GM21423 (cell line): Measurements from ENCODE around the gene SDC3.

Source experiments
- ATAC-seq: cut with Tn5 transposase; IDR thresholded peaks from one replicate; pipeline ENCODE4 v1.9.1; 2021; ENCODE audit warnings: mild to moderate bottlenecking, moderate library complexity; ENCODE audit not compliant: unreplicated experiment

Gene SDC3

GRCh38 chr1:30855686-30856259 is 52.8 kb downstream of the SDC3 start:
- ATAC-seq: no peak

DNA sequence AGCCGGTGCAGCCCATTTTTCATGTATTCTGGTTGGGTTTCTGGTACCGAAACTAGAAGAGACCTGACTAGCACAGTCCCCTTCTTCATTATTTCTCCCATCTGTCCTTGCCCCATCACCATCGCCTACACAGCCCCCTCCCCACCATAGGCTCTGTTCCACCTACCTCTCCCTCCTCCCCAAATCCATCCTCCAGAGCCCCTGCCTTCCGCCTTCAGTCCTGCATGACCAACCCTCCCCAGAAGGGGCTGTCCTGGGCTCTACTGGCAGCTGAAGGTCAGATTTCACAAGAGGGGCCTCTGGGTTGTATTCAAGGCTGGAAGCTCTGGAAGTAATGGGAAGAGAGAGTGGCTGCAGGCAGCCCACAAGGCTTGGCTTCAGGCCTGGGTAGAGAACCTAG is 55.2 kb downstream of the SDC3 start:
- ATAC-seq: no peak

DNA sequence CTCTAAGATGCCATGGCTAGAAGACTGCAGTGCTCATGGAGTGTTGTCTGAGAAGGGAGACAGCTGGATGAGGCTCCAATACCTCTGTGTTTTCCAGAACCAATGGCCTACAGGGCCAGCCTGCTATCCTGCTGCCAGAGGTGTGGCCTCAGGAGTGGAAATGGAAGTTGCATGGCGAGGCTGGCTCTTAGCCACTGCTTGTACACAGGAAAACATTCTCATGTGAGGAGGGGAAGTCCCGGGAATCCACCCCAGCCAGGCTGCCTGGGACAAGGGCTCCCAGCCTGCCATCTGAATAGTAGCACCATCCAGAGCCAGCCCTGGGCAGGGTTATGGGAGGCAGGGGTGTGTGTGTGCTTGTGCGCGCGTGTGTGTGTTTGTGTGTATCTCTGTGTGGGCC is 56.5 kb downstream of the SDC3 start:
- no peak for ATAC-seq

- no peak for ATAC-seq
Measured at GRCh38 chr1:30851286-30851685, 57.3 kb downstream of the SDC3 start.

GRCh38 chr1:30850607-30851006 is 58.0 kb downstream of the SDC3 start:
- ATAC-seq: no peak

GRCh38 chr1:30848130-30848529 is 60.4 kb downstream of the SDC3 start:
- ATAC-seq: no peak

DNA sequence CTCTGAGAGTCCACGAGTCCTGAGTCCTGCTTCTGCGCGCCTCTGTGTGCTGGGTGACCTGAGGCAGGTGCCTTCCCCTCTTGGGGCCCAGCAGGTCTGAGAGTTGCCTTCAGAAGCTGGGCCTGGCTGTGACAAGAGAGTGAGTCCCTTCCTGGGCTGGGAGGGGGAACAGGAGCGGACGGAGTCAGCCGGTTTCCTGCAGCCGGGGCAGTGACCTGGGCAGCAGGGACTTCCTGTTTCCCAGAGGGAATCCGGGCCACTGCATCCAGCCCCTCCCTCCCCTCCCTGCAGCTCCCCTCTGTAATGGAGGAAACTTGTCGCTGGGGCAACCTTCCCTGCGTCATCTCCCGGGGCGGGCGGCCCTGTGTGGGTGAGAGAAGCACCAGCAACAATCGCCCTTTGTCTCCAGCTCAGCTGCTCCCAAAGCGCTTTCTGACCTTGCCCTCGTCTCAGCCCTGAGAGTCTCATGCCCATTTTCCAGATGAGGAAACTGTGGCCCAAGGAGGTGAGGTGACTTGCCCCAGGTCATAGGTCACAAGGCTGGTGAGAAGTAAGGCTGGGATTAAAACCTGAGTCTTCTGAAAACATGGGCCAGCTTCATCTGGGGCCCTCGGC is 61.1 kb downstream of the SDC3 start:
- no peak for ATAC-seq

DNA sequence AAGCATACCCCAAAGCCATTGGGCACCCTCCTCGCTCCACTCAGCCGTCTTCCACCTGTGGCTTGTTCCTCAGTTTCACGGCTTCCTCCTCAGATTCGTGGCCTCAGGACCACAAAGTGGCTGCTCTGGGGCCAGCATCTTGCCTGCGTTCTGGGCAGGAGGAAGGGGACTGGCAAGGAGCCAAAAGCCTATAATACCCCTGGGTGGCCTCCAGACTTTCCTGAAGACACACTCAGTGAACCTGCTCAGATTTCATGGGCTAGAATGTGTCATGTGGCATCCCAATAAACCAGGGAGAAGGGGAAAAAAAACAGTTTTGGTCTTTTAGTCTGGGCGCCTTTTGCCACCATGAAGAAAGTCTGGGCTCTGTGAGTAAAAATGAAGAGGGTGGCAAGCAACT is 62.0 kb downstream of the SDC3 start:
- ATAC-seq: no peak

DNA sequence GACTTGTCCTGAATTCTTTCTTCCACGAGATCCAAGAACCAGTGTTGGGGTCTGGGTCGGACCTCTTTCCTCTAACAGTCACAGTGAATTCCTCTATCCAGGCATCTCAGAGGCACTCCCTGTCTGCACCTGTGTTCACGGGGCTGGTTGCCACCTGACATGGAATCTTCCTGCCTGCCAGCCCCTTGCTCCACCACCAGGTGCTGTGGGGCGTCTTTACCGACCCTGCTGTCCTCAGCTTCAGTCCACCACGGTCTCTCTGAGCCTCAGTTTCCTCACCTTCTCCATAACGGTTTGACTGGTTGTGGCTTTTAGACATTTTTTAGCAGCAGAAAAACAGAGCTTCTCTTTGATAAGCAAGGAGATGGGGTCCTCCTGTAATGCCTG is 62.7 kb downstream of the SDC3 start:
- ATAC-seq: no peak

GRCh38 chr1:30845237-30845903 is 63.2 kb downstream of the SDC3 start:
- no peak for ATAC-seq

DNA sequence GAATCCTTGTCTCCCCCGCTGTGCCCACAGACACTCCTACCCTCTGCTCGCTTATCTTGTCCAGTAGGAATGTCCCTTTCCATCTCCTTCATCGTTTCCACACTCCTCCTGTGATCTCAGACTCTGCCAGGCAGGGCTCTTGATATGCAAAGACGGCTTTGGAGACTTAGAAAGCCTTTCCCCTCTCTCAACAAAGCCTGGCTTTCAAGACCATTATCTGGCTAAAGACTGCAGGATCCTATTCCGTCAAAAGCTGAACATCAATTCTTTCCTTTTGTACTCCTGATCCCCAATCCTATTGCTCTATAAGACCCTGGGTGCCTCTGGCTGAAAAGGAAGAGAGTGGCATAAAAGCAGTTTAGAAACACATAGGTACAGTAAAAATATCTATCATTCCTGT is 63.9 kb downstream of the SDC3 start:
- ATAC-seq: no peak

- ATAC-seq: no peak
Measured at GRCh38 chr1:30842697-30843354, 65.7 kb downstream of the SDC3 start.

DNA sequence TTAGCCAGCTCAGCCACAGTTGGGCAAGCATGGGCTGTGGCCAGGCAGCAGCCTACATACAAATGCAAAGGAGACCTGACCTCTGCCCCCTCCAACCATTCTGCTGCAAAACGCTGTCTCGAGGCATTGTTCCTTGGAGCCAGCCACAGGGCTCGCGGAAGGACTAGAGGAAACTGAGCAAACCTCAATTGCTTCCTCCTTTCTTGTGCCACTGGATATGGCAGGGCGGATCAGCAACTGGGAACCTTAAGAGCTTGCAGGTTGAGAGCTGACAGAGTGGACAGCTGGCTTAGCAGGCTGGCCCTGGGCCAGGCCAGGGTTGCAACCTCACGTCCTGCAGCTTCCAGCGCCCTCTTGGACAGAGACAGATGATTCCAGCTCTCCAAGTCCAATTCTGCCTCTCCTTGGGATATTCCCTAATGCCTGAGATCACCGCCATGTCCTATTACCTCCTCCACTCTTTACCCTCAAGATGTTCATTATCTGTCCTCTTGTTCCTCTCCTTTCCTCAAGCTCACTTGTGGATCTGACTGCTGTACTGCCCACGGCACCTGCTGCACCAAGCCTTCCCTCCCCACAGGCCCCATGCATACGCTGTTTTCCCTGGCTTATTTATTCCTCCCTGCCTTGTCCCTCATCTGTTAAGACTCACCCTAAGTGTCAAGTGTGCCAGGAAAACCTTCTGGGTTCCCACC is 67.5 kb downstream of the SDC3 start:
- no peak for ATAC-seq

DNA sequence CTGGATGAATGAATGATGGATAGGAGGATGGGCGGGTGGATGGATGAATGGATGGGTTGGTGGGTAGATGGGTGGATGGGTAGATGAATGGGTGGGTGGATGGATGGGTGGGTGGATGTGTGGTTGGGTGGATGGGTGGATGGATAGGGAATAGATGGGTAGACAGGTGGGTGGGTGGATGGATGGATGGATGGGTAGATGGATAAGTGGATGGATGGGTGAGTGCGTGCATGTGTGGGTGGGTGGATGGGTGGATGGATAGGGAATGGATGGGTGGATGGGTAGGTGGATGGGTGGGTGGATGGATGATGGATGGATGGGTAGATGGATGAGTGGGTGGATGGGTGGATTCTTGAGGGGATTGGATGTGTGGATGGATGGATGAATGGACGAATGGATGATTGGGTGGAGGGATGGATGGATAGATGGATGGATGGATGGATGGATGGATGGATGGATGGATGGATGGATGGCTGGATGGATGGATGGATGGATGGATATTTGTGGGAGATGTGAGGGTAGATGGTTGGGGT is 68.7 kb downstream of the SDC3 start:
- no peak for ATAC-seq

GRCh38 chr1:30838996-30839395 is 69.6 kb downstream of the SDC3 start:
- ATAC-seq: no peak

- no peak for ATAC-seq
Measured at GRCh38 chr1:30837653-30838052, 70.9 kb downstream of the SDC3 start.

- ATAC-seq: no peak
Measured at GRCh38 chr1:30834253-30834652, 74.3 kb downstream of the SDC3 start.

GRCh38 chr1:30830537-30830936 is 78.0 kb downstream of the SDC3 start:
- ATAC-seq: no peak

- ATAC-seq: no peak
Measured at GRCh38 chr1:30829889-30830288, 78.7 kb downstream of the SDC3 start.

- no peak for ATAC-seq
Measured at GRCh38 chr1:30824736-30825429, 83.7 kb downstream of the SDC3 start.
